GM23338 (cell line): Measurements from ENCODE around the gene TAF3. TPM values are rescaled to one million over a fixed set of nuclear protein-coding genes. Genes with fewer than 3 reads are reported as not detected.

ENCODE experiments used
- ATAC-seq: fragments of 200-7000 bp; cut with Tn5 transposase; 3 replicates; pipeline ENCODE4 v1.9.1; 2020
- DNase-seq: peaks from one replicate; pipeline ENCODE4 v3.0.0-alpha.2; 2015; ENCODE audit warnings: low spot score
- H2AFZ ChIP-seq: fragments of 200-600 bp; sonication (generic); 2 replicates; pipeline ENCODE4 v1.8.0; 2016; ENCODE audit warnings: antibody characterized with exemption, mild to moderate bottlenecking, moderate library complexity
- H3F3A ChIP-seq: fragments of 200-600 bp; sonication (generic); replicated peaks from 2 replicates; pipeline ENCODE4 v1.8.0; 2017; ENCODE audit warnings: antibody characterized with exemption, mixed run types, low read depth
- H3K27ac ChIP-seq: fragments of 200-600 bp; sonication (generic); 2 replicates; pipeline ENCODE4 v1.6.1; 2016; ENCODE audit warnings: low read depth
- H3K27me3 ChIP-seq: fragments of 200-600 bp; sonication (generic); 2 replicates; pipeline ENCODE4 v1.8.0; 2016; ENCODE audit warnings: mild to moderate bottlenecking, mixed run types, moderate library complexity; ENCODE audit not compliant: insufficient read depth
- H3K36me3 ChIP-seq: fragments of 200-600 bp; sonication (generic); 2 replicates; pipeline ENCODE4 v1.8.0; 2016; ENCODE audit warnings: mild to moderate bottlenecking; ENCODE audit not compliant: insufficient read depth
- H3K4me1 ChIP-seq: fragments of 200-600 bp; sonication (generic); 2 replicates; pipeline ENCODE4 v1.8.0; 2016; ENCODE audit warnings: mild to moderate bottlenecking, moderate library complexity; ENCODE audit not compliant: insufficient read depth
- H3K4me2 ChIP-seq: fragments of 200-600 bp; sonication (generic); 2 replicates; pipeline ENCODE4 v1.7.1; 2017; ENCODE audit warnings: mixed run types
- H3K4me3 ChIP-seq: fragments of 200-600 bp; sonication (generic); 2 replicates; pipeline ENCODE4 v1.6.1; 2016; ENCODE audit warnings: mixed run types
- H3K79me2 ChIP-seq: fragments of 200-600 bp; sonication (generic); replicated peaks from 2 replicates; pipeline ENCODE4 v1.8.0; 2017; ENCODE audit warnings: mild to moderate bottlenecking; ENCODE audit not compliant: insufficient read depth
- H3K9me2 ChIP-seq: fragments of 200-600 bp; sonication (generic); 2 replicates; pipeline ENCODE4 v1.8.0; 2017; ENCODE audit not compliant: insufficient read depth
- H4K20me1 ChIP-seq: fragments of 200-600 bp; sonication (generic); replicated peaks from 2 replicates; pipeline ENCODE4 v1.8.0; 2017; ENCODE audit warnings: mild to moderate bottlenecking; ENCODE audit not compliant: insufficient read depth
- H3K27ac Mint-ChIP-seq: 2 replicates; pipeline ENCODE4 v1.8.0; 2020; ENCODE audit warnings: inconsistent platforms, mild to moderate bottlenecking, moderate library complexity, mixed read lengths
- H3K27me3 Mint-ChIP-seq: 3 replicates; pipeline ENCODE4 v1.8.0; 2022; ENCODE audit warnings: low read depth, mild to moderate bottlenecking, moderate library complexity, mixed read lengths, inconsistent platforms; ENCODE audit not compliant: insufficient read depth, poor library complexity
- H3K36me3 Mint-ChIP-seq: 3 replicates; pipeline ENCODE4 v1.8.0; 2021; ENCODE audit warnings: low read depth, mild to moderate bottlenecking, inconsistent platforms, moderate library complexity, mixed read lengths
- H3K4me1 Mint-ChIP-seq: 3 replicates; pipeline ENCODE4 v1.8.0; 2020; ENCODE audit warnings: mild to moderate bottlenecking, inconsistent platforms, mixed read lengths
- H3K4me3 Mint-ChIP-seq: 3 replicates; pipeline ENCODE4 v1.8.0; 2021; ENCODE audit warnings: moderate library complexity, mild to moderate bottlenecking, inconsistent platforms, mixed read lengths
- H3K9me3 Mint-ChIP-seq: 3 replicates; pipeline ENCODE4 v1.8.0; 2020; ENCODE audit warnings: moderate library complexity, mild to moderate bottlenecking, inconsistent platforms, mixed read lengths
- ZNF331 ChIP-seq: fragments of 250-450 bp; sonication (Bioruptor Pico); IDR thresholded peaks from 2 replicates; pipeline ENCODE4 v1.5.0; 2020; ENCODE audit warnings: low read depth, mild to moderate bottlenecking, moderate library complexity
- ZNF462 ChIP-seq: fragments of 250-450 bp; sonication (Bioruptor Pico); IDR thresholded peaks from 2 replicates; pipeline ENCODE4 v1.5.0; 2020; ENCODE audit warnings: mild to moderate bottlenecking, moderate library complexity
- polyA plus RNA-seq: library from polyadenylated mRNA; unstranded; fragments of >200 nt; fragmentation: Nextera tagmentation; extraction: Ambion mirVana; gene quantifications from 2 replicates; pipeline ENCODE4 v1.2.1, GENCODE V29; 2016
- total RNA-seq: library from RNA; depleted of rRNA; stranded (reverse); fragments of >200 nt; shearing (Covaris generic); gene quantifications from 2 replicates; pipeline ENCODE4 v1.2.3, GENCODE V29; 2014
- TF ChIP-seq, protein P1 (sequence below), 2 experiments: fragments of 200-600 bp in 1 of 2; sonication (generic) in 1 of 2; conservative IDR thresholded peaks; 2 replicates each; pipeline versions ENCODE4 v1.5.1 to v1.6.1; 2016 to 2017; ENCODE audit warnings: antibody characterized with exemption in 2 of 2, low read depth in 2 of 2, mild to moderate bottlenecking in 2 of 2, moderate library complexity in 1 of 2
- TF ChIP-seq, protein P2 (sequence below): IDR thresholded peaks from 2 replicates; pipeline ENCODE4 v1.6.1; 2016; ENCODE audit warnings: antibody characterized with exemption

Gene TAF3
- total and polyA plus RNA-seq, 2 experiments from 2014 or later = 6.4 to 15.2 TPM

- Mint-ChIP-seq H3K36me3 (no peaks in the 10 kb centered on the region), H3K4me1 (no peaks in the 10 kb centered on the region), H3K4me3 (no peak overlapping the region), H3K9me3 (no peaks in the 10 kb centered on the region; the same call in 2 of the 3 replicates), H3K27ac (no peak overlapping the region), H3K27me3 (peaks cover 2% of the 10 kb centered on the region)
- no peaks in the 10 kb centered on the region for H3K4me1 ChIP-seq
- no peak for DNase-seq
- no peaks in the 10 kb centered on the region for H3F3A ChIP-seq
- H3K36me3 ChIP-seq = no peaks in the 10 kb centered on the region
- H4K20me1 ChIP-seq = peaks cover 21% of the 10 kb centered on the region; the same call in 1 of the 2 replicates
- no peaks in the 10 kb centered on the region; the same call in none of the 2 replicates for H3K79me2 ChIP-seq
- no peaks in the 10 kb centered on the region for H3K27me3 ChIP-seq
- H3K9me2 ChIP-seq = no peaks in the 10 kb centered on the region
- H3K4me2 ChIP-seq = no peak overlapping the region
- no peak overlapping the region for H3K4me3 ChIP-seq
- TF ChIP-seq, protein P1, sequence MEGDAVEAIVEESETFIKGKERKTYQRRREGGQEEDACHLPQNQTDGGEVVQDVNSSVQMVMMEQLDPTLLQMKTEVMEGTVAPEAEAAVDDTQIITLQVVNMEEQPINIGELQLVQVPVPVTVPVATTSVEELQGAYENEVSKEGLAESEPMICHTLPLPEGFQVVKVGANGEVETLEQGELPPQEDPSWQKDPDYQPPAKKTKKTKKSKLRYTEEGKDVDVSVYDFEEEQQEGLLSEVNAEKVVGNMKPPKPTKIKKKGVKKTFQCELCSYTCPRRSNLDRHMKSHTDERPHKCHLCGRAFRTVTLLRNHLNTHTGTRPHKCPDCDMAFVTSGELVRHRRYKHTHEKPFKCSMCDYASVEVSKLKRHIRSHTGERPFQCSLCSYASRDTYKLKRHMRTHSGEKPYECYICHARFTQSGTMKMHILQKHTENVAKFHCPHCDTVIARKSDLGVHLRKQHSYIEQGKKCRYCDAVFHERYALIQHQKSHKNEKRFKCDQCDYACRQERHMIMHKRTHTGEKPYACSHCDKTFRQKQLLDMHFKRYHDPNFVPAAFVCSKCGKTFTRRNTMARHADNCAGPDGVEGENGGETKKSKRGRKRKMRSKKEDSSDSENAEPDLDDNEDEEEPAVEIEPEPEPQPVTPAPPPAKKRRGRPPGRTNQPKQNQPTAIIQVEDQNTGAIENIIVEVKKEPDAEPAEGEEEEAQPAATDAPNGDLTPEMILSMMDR (conservative IDR thresholded peaks at IDR 0.05; ENCODE audit: low read depth in 2 of 2) = no peak
- TF ChIP-seq ZNF331 (CRISPR knock-in tag) = no peak
- no peak for TF ChIP-seq ZNF462 (CRISPR knock-in tag)
- TF ChIP-seq, protein P2, sequence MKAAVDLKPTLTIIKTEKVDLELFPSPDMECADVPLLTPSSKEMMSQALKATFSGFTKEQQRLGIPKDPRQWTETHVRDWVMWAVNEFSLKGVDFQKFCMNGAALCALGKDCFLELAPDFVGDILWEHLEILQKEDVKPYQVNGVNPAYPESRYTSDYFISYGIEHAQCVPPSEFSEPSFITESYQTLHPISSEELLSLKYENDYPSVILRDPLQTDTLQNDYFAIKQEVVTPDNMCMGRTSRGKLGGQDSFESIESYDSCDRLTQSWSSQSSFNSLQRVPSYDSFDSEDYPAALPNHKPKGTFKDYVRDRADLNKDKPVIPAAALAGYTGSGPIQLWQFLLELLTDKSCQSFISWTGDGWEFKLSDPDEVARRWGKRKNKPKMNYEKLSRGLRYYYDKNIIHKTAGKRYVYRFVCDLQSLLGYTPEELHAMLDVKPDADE = no peak
- no peak for ATAC-seq
- no peak overlapping the region for H3K27ac ChIP-seq
- H2AFZ ChIP-seq = no peak overlapping the region
Measured at GRCh38 chr10:7896297-7896696, 78.0 kb downstream of the TAF3 start.
